GM12864 (cell line): ENCODE data around the gene ZFAND3.

ENCODE experiments used
- DNase-seq: peaks from one replicate; pipeline ENCODE4 v3.0.0-alpha.2; 2011; ENCODE audit warnings: low read depth
- H3K4me3 ChIP-seq: 2 replicates; pipeline ENCODE4 v1.5.1; 2011; ENCODE audit warnings: mild to moderate bottlenecking, low read depth, low read length, control low read depth
- CTCF ChIP-seq: IDR thresholded peaks from 2 replicates; pipeline ENCODE4 v1.5.1; 2011; ENCODE audit warnings: low read depth, mild to moderate bottlenecking, moderate library complexity, low read length, control low read depth, inconsistent platforms; ENCODE audit errors: missing control alignments

Gene ZFAND3

DNA sequence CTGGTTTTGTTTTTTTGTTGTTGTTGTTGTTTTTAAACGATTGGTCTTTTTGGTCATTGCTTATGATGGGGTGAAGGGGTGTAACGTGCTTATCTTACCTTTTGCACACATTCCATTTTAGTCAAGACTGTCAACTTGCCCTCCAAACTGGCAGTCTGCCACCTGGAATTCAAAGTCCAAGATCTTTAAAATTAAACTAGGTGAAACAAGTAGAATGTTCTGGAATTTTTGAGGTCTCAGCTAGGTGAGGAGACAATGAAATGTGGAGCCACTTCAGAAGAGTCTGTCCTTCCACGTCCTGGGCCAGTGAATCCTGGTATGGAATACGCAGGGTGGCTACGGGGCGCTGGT lies 344.6 kb downstream of the ZFAND3 start:
- H3K4me3 ChIP-seq = no peak overlapping the region
- no peak for TF ChIP-seq CTCF
- no peak for DNase-seq

DNA sequence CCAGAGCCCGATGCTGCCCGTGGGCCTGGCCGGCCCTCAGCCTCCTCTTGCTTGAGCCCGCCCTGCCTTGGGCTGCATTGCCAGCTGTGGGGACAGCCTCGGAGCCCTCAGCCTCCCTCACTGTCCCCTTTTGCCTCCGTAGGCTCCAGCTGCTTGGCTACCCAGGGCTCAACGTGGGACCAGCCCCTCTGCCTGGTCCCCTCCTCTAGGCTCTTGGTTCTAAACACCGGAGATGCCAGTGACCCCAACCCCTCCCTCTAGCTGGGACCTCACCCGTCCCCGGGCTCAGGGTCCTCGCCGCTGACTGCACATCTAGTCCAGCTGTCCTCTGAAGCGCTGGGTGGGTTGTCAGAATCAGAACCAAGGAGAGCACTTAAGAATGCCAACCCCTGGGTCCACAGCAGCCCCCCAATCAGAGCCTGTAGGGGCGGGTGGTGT lies 345.2 kb downstream of the ZFAND3 start:
- DNase-seq = no peak
- TF ChIP-seq CTCF = no peak
- no peak overlapping the region for H3K4me3 ChIP-seq

DNA sequence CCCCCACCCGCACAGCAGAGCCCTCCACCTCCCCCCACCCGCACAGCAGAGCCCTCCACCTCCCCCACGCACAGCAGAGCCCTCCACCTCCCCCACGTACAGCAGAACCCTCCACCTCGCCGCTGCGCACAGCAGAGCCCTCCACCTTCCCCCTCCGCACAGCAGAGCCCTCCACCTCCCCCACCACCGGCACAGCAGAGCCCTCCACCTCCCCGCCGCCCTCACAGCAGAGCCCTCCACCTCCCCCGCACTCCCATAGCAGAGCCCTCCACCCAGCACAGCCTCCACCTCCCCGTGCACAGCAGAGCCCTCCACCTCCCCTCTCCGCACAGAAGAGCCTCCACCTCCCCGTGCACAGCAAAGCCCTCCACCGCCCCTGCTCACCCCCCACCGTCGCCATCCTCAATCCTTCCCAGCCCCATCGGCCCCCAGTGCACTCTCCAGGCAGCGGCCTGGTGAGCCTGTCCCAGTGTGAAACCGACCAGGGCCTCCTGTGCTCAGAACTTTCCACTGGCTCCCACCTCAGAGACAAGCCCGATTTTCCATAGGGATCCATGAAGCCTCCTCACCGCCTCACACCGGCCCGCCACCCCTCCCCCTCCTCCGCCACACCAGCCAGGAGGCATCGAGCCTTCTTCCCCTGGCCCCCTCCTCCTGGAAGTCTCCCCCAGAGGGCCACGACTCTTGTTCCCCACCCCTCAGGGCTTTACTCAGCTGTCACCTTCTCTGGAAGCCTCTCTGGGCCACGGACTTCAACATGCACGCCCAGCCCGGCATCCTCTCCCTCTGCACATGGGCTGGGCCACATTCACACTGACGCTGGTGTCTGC lies 347.1 kb downstream of the ZFAND3 start:
- no peak for DNase-seq
- H3K4me3 ChIP-seq = no peak overlapping the region
- TF ChIP-seq CTCF = no peak

DNA sequence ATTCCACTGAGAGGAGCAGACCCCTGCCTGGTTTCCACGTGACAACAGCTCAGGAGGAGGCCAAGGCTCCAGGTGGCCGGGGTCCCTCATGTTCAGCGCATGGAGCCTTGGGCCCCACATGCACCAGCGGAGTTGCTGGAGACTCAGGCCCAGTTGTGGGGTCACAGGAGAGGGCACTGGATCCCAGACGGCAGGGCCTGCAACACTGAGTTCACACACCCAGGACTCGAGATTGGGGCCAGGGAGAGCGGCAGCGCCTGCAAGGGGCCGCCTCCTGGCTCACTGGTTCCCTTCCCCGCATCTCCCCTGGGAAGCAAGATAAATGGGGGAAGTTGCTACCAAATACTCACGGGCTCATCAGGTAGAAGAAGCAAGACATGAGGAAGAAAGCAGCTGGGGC lies 348.1 kb downstream of the ZFAND3 start:
- no peak overlapping the region for H3K4me3 ChIP-seq
- no peak for TF ChIP-seq CTCF
- no peak for DNase-seq

DNA sequence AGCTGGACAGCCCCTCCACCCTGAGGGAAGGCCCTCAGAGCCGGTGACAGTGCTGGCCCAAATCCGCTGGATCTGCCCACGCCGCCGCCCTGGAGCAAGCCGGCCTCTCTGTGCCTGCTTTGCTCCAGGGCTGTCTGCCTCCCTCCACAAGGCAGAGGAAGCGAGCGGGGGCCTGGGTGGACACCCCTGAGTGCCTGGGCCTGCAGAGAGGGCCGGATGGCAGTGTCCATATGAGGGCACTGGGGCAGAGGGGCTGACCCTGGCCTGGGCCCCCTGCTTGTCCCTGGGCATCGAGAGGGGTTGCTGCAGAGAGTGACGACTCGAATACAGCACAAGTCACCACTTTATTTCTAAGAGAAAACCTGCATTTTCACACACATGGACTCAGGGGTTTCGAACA lies 348.6 kb downstream of the ZFAND3 start:
- DNase-seq = no peak
- no peak for TF ChIP-seq CTCF
- H3K4me3 ChIP-seq = no peak overlapping the region

DNA sequence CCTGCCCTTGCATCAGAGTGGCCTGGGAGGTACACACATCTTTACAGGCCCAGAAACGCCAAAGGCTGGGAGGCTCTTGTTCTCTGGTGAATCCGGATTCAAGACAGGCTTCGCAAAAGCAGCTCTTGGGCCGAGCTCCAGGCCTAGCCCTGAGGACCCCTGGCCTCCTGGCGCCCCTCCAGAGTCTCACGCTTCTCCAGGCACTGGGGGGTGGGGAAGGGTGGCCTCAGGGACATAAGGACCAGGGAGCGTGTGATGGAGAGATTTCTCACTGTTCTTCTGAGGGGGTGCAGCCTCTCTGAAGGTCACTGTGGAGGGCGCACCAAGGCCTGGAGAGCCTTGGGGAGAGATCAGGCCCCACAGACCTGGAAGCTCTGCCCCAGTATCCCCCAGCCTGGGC lies 349.2 kb downstream of the ZFAND3 start:
- H3K4me3 ChIP-seq = no peak overlapping the region
- no peak for TF ChIP-seq CTCF
- no peak for DNase-seq

DNA sequence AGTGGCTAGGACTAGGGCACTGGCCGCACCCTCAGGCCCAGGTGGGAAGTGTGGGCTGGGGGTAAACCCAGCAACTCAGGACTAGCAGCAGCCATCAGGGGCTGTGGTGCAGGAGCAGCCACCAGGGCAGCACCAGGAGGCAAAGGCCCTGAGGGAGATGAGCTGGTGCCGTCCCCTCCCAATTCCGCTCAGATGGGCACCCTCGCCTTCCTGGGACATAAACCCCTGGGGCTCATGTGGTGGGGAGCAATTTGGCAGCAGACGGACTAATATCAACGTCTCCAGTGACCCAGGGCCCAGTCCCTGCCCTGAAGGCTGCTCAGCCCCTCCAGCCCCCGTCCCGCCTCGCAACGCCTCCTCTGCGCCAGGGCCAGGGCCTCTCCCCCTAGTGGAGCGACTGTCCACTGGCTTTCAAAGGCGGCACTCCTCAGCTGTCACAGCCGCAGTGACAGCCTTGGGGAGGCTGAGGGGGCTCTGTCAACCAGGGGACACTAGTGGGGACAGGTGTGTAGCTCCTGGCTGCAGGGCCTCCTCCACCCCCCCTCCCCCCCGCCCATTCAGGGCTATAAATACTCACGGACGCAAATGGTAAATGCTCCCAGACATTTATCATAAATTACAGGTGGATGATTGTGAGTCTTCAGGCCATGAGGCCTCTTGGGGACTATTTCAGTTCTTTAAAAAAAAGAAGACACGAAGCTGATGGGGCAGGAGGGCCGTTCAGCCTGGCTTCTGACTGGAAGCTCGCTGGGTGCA lies 349.9 kb downstream of the ZFAND3 start:
- no peak for TF ChIP-seq CTCF
- no peak for DNase-seq
- no peak overlapping the region for H3K4me3 ChIP-seq
